ENCODE results near the gene AMT.
A peak's percentile ranks its signal among the peaks of the same experiment; 100 is the strongest.

Gene AMT

DNA sequence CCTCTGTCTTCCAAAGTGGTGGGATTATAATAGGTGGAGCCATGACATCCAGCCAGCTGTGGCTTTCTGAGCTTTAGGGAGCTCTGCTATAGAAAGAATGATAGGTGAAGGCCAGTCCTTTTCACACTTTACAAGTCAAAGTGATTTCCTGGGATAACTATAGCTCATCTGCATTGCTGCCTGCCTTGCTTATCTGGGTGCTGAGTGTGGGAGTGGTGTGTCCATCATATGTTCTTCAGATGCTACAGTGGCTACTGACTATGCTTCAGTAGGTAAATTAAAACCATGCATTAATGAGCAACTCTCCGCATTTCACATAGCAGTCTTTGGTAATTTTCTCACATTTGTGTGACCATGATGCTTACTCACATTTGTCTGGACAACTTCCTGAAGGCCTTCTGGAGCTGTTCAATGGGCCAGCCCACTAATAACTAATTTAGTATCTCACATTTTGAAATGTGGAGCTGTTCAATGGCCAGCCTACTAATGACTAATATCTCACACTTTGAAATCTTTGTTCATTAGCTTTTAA lies 33.9 kb downstream of the AMT start:
- DNase-seq (ENCODE audit: low read depth): no peak

DNA sequence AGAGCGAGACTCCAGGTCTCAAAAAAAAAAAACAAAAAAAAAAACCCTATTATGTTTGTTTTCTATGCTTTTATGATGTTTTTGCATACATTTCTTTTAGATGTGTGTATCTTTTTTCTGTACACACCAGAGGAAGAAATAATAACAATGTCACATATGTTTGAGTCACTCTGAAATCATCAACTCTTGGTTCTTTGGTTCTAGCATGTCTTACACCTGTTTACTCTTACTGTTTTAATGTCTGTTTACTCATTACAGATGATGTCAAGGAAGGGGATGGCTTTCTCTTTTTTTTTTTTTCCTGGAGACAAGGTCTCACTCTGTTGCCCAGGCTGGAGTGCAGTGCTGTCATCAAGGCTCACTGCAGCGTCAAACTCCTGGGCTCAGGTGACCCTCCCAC lies 34.6 kb downstream of the AMT start:
- DNase-seq (ENCODE audit: low read depth): no peak

DNA sequence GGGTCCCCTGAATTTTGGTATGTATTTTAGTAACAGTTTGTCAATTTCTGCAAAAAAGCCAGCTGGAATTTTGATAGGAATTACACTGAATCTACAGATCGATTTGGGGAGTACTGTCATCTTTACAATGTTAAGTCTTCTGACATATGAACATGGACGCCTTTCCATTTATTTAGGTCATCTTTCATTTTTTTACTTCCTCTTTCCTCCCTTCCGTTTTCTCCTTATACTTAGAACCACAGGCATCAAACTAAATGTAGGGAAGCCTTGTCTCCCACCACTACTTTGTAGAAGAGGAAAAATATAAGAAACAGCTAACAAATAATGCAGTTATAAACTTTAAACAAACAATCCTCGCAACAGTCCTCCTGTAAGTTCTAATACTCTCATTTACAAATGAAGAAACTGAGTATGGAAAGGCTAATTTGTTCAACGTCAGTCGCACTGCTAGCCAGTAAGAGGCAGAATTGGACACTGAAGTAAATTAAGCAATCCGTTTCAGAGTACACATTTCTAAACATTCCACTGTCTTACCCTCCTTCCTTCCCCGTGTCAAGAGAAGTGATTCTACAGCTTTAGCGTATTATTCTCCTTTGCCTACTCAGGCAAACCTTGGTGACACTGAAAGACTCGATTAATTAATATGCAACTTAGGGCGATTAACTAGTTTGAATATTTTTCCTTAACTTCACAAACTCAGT lies 36.1 kb downstream of the AMT start:
- DNase-seq (ENCODE audit: low read depth): no peak

DNA sequence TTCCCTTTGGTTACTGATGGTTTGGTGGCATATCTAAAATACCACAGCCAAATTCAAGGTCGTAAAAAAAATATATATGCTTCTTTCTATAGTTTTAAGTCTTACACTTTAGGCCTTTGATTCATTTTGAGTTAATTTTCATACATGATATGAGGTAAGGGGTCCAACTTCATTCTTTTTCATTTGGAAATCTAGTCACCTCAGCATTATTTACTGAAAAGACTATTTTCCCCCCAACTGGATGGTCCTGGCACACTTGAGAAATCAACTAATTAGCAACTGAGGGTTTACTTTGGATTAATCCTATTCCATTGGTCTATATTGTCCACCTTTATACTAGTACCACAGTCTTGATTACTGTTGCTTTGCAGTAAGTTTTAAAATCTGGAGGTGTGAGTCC lies 36.7 kb downstream of the AMT start:
- no peak for DNase-seq (ENCODE audit: low read depth)

DNA sequence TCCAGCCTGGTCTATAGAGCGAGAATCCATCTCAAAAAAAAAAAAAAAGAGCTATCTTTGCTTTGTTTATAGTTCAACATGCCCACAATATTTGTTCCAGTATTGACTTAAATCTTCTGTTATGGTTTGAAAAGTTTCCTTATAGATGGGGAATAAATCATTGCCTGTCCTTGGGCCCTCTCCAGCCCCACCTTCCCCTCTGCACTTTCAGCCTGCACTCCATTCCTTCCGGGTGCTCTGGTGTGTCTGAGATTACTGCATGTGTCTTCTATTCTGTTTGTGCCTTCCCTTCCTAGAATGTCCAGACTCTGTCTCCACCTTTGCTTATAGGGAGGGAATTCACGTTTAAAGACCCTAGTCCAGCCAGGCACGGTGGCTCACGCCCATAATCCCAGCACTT lies 38.9 kb downstream of the AMT start:
- no peak for DNase-seq (ENCODE audit: low read depth)

DNA sequence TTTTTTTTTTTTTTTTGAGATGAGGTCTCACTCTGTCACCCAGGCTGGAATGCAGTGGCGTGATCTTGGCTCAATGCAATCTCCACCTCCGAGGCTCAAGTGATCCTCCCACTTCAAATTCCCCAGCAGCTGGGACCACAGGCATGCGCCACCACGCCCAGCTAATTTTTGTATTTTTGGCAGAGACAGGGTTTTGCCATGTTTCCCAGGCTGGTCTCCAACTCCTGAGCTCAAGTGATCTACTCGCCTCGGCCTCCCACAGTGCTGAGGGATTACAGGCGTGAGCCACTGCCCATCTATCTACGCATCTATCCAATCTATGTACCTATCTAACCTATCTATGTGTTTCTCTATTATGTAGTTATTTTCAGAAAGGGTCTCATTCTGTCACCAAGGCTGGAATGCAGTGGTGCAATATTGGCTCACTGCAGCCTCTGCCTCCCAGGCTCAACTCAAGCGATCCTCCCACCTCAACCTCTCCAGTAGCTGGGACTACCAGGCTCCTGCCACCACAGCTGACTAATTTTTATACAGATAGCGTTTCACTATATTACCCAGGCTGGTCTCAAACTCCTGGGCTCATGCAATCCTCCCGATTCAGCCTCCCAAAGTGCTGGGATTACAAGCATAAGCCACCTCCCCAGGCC lies 43.9 kb downstream of the AMT start:
- DNase-seq (ENCODE audit: low read depth): peak; percentile 88

DNA sequence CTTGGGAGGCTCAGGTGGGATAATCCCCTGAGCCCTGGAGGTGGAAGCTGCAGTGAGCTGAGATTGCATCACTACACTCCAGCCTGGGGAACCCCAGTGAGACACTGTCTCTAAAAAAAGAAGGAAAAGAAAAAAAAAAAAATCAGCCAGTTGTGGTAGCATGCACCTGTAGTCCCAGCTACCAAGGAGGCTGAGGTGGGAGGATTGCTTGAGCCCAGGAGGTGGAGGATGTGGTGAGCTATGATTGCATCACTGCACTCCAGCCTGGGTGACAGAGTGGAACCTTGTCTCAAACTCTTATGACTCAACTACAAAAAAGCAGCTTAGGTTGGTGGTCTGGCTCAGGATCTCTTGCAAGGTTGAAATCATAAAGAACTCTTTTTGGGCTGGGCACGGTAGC lies 44.8 kb downstream of the AMT start:
- DNase-seq (ENCODE audit: low read depth): no peak

DNA sequence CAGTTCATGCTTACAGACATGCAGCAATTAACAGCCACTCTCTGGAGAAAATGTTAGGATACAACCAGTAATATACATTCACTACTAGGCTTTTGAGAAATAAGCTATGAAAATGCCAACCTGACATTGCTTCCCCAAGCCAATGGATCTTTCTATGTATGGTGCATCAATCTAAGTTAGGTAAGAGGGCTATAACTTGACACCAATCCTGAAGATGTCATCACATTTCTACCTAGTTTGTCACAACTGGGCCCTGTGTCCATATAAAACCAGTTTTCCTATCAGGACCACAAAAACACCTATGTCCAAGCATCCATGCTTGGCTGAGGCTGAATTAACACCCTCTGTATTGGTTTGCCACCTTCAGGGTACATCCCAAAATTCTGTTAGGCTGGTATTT lies 50.3 kb downstream of the AMT start:
- no peak for DNase-seq (ENCODE audit: low read depth)

DNA sequence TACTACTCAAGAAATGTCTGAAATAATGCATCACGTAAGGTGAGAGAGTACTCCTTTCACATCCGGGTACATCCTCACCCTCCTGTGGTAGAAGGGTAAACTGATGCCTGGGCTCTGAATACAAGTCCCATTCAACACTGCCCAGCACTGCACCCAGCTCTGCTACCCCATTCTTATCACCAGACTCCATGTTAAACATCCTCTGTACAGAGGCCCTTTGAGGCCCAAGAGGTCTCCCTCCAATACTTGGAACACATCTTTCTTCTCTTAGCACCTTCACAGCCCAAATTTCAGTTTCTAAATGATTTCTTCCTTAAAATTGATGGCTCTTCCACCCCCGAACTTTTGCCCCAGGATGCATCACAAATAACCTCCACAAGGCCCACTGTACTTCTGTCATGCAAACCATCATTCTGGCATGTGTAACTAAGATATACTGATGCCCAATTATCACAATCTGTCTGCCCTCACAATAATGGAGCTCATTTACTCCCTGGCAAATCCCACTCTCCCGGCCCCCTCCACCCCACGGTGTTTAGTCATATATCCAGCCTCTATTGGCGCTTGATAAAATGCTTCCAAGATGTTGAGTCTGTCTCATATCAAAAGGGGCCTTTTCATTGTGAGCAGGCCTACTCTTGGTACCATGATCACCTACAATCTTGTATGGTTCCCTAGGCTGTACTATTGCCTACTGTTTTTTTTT lies 51.5 kb downstream of the AMT start:
- DNase-seq (ENCODE audit: low read depth): no peak
